ENCODE results near the gene HIGD1B. TPM values are rescaled to one million over a fixed set of nuclear protein-coding genes. Genes with fewer than 3 reads are reported as not detected.

HIGD1B gene
- total RNA-seq, 3 donors from 2014 or later (not counting 1 experiment from before 2014, with no cell fraction given), result not detected

DNA sequence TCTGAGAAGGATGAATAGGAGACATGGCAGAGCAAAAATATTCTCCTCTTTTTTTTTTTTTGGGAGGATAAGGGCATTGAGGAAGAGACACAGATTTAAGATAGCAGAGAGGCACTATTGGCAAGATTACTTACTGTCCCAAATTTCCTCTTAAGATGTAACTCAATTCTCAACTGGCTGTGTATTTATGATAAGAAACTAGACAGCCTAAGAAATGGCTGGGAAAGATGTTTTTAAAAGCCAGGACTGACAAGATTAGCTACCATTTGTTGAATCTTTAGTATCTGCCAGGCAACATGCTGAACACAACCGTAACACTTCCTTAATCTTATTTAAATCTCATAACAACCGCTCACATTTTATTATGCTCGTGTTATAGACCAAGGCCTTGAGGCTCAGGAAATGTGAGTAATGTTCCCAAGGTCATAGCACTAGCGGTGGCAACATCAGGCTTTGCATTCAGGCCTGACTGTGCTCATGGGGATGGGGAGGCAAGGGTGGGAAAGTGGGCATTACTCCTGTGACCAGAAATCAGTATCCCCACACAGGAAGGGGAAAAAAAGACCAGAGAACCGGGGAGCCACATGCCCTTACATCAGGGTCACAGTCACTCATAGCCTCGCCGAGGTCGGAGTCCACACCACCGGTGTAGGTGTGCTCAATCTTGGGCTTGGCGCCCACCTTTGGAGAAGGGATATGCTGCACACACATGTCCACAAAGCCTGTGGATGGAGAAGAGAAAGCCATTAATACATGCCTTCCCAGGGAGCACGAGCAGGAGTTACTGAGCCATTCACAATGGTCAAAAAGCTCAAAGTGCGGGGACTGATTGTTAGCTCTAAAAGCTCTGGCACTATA lies 15.6 kb downstream of the HIGD1B start:
- Mint-ChIP-seq H3K36me3 (peaks cover 7% of the 10 kb centered on the region), H3K4me3 (no peak overlapping the region), H3K4me1 (no peaks in the 10 kb centered on the region), H3K27me3 (ENCODE audit: low read depth in 2 of 2) (no peaks in the 10 kb centered on the region), H3K27ac (no peak overlapping the region), H3K9me3 (no peaks in the 10 kb centered on the region)
- no peak overlapping the region for H3K27ac ChIP-seq (ENCODE audit: low read length)
- peaks cover 85% of the 10 kb centered on the region for H3K36me3 ChIP-seq (ENCODE audit: control insufficient read depth, insufficient read depth, low read length)
- no peaks in the 10 kb centered on the region for H3K4me1 ChIP-seq (ENCODE audit: control insufficient read depth, insufficient read depth, low read length)
- H3K9me3 ChIP-seq (ENCODE audit: control insufficient read depth, insufficient read depth, low read length), result no peaks in the 10 kb centered on the region
- H3K27me3 ChIP-seq (ENCODE audit: control insufficient read depth, insufficient read depth, low read length), result no peaks in the 10 kb centered on the region
- H3K4me3 ChIP-seq (ENCODE audit: low read length), result no peak overlapping the region
- DNase-seq, result no peak
- intact Hi-C loops (cut with micrococcal nuclease), result no loop called here
- TF ChIP-seq, protein P1, sequence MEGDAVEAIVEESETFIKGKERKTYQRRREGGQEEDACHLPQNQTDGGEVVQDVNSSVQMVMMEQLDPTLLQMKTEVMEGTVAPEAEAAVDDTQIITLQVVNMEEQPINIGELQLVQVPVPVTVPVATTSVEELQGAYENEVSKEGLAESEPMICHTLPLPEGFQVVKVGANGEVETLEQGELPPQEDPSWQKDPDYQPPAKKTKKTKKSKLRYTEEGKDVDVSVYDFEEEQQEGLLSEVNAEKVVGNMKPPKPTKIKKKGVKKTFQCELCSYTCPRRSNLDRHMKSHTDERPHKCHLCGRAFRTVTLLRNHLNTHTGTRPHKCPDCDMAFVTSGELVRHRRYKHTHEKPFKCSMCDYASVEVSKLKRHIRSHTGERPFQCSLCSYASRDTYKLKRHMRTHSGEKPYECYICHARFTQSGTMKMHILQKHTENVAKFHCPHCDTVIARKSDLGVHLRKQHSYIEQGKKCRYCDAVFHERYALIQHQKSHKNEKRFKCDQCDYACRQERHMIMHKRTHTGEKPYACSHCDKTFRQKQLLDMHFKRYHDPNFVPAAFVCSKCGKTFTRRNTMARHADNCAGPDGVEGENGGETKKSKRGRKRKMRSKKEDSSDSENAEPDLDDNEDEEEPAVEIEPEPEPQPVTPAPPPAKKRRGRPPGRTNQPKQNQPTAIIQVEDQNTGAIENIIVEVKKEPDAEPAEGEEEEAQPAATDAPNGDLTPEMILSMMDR (IDR thresholded peaks at IDR 0.05), result no peak
- ATAC-seq, result no peak
- WGBS (ENCODE audit: insufficient coverage), result 95% methylated on average over 12 of the region's 12 CpGs

DNA sequence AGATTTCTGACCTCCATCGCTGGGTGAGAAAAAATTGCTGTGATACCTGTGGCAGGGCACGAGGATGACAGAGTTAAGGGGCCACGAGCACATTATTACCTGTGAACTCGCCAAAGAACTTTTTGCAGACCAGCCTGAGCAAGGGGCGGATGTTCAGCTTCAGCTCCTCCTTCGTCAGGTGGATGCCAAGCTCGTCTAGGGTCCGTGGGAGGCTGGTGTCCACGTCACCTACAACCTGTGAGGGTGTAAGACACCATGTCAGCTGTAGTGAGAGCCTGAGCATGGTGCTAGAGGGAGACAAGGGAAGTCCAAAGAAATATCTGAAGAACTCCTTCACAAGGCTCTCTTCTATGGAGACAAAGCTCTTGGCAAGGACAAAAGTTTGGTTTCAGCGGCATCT lies 17.1 kb downstream of the HIGD1B start:
- Histone ChIP-seq H3K9me3 (ENCODE audit: control insufficient read depth, insufficient read depth, low read length) (no peaks in the 10 kb centered on the region), H3K4me3 (ENCODE audit: low read length) (no peak overlapping the region), H3K36me3 (ENCODE audit: control insufficient read depth, insufficient read depth, low read length) (peaks cover 86% of the 10 kb centered on the region), H3K4me1 (ENCODE audit: control insufficient read depth, insufficient read depth, low read length) (no peaks in the 10 kb centered on the region), H3K27me3 (ENCODE audit: control insufficient read depth, insufficient read depth, low read length) (no peaks in the 10 kb centered on the region), H3K27ac (ENCODE audit: low read length) (no peak overlapping the region)
- no peaks in the 10 kb centered on the region for H3K4me1 Mint-ChIP-seq
- H3K9me3 Mint-ChIP-seq, result no peaks in the 10 kb centered on the region
- intact Hi-C loops (cut with micrococcal nuclease), result loop anchor here (1.0 kb wide), 3 partner anchors 86 to 332 kb away; no protein-coding TSS in a partner anchor
- no peak overlapping the region for H3K27ac Mint-ChIP-seq
- TF ChIP-seq, protein P1 (IDR thresholded peaks at IDR 0.05), result no peak
- no peak overlapping the region for H3K4me3 Mint-ChIP-seq
- no peaks in the 10 kb centered on the region for H3K27me3 Mint-ChIP-seq (ENCODE audit: low read depth in 2 of 2)
- WGBS (ENCODE audit: insufficient coverage), result 78% methylated on average over 10 of the region's 10 CpGs
- peak in 1 of 3 donors; percentile 26 for ATAC-seq
- no peak for DNase-seq
- peaks cover 8% of the 10 kb centered on the region for H3K36me3 Mint-ChIP-seq

DNA sequence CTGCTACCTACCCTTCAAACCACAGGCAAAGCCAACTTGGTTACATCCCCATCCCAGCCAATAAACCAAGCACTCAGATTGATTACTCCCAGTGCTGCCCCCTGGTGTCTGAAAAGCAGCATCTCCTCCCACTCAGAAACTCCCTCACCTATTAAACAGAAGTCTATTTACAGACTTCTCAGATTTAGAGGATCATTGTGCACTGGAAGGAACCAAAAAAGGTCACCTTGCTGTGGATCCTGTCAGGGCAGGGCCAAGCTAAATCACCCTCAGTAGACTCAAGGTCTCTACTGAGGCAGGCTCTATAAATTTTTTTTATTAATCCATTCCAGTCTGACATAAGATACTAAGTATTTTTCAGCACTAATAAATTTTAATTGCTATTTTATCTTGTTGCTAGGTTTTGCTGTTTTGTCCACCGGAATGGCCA lies 17.6 kb downstream of the HIGD1B start:
- Histone ChIP-seq H3K4me3 (ENCODE audit: low read length) (no peak overlapping the region), H3K4me1 (ENCODE audit: control insufficient read depth, insufficient read depth, low read length) (no peaks in the 10 kb centered on the region), H3K36me3 (ENCODE audit: control insufficient read depth, insufficient read depth, low read length) (peaks cover 86% of the 10 kb centered on the region), H3K9me3 (ENCODE audit: control insufficient read depth, insufficient read depth, low read length) (no peaks in the 10 kb centered on the region), H3K27me3 (ENCODE audit: control insufficient read depth, insufficient read depth, low read length) (no peaks in the 10 kb centered on the region), H3K27ac (ENCODE audit: low read length) (no peak overlapping the region)
- TF ChIP-seq, protein P1 (IDR thresholded peaks at IDR 0.05), result peak; percentile 88
- Mint-ChIP-seq H3K4me1 (no peaks in the 10 kb centered on the region), H3K4me3 (no peak overlapping the region), H3K36me3 (peaks cover 8% of the 10 kb centered on the region), H3K27me3 (ENCODE audit: low read depth in 2 of 2) (no peaks in the 10 kb centered on the region), H3K27ac (no peak overlapping the region), H3K9me3 (no peaks in the 10 kb centered on the region)
- ATAC-seq, result peak; percentile 60 to 81 (median 77)
- peak; percentile 37 to 88 for DNase-seq
- intact Hi-C loops (cut with micrococcal nuclease), result loop anchor here (1.0 kb wide), 3 partner anchors 86 to 332 kb away; no protein-coding TSS in a partner anchor
- WGBS (ENCODE audit: insufficient coverage), result no CpG with 5 or more reads among the region's 1 CpG
